Measurements from ENCODE around the gene AREL1.
A peak's percentile ranks its signal among the peaks of the same experiment; 100 is the strongest.
"Not testable (repeated sequence)": the region's sequence is repeated elsewhere in the genome, so short reads cannot be mapped to it uniquely, and the experiment has no call there.

AREL1 gene

GRCh38 chr14:74712499-74713394, at the start of gene AREL1, which contains the start of gene FCF1:
AREL1 (minus strand) TSS chr14:74713080; CDS start chr14:74685615, 27,465 bp downstream.
FCF1 (plus strand) TSS chr14:74713144; CDS start chr14:74713198, 54 bp downstream.
- peak; percentile 89 for DNase-seq (ENCODE audit: low spot score)

- not testable (repeated sequence) for DNase-seq (ENCODE audit: low spot score)
Measured at GRCh38 chr14:74758505-74758904, 45.6 kb upstream of the AREL1 start.

GRCh38 chr14:74756326-74756725, 43.4 kb upstream of the AREL1 start:
- DNase-seq (ENCODE audit: low spot score) = no peak

GRCh38 chr14:74754899-74755298, 42.0 kb upstream of the AREL1 start:
- no peak for DNase-seq (ENCODE audit: low spot score)

- DNase-seq (ENCODE audit: low spot score) = no peak
Measured at GRCh38 chr14:74754157-74754556, 41.3 kb upstream of the AREL1 start.

GRCh38 chr14:74747237-74747636, 34.4 kb upstream of the AREL1 start:
- DNase-seq (ENCODE audit: low spot score) = no peak

GRCh38 chr14:74739293-74740030, 26.6 kb upstream of the AREL1 start:
- no peak for DNase-seq (ENCODE audit: low spot score)

- DNase-seq (ENCODE audit: low spot score) = no peak
Measured at GRCh38 chr14:74737753-74738325, 25.0 kb upstream of the AREL1 start.

GRCh38 chr14:74735125-74735524, 22.2 kb upstream of the AREL1 start:
- DNase-seq (ENCODE audit: low spot score) = no peak

- DNase-seq (ENCODE audit: low spot score) = no peak
Measured at GRCh38 chr14:74733221-74733620, 20.3 kb upstream of the AREL1 start.

GRCh38 chr14:74732387-74732786, 19.5 kb upstream of the AREL1 start:
- DNase-seq (ENCODE audit: low spot score) = no peak

- no peak for DNase-seq (ENCODE audit: low spot score)
Measured at GRCh38 chr14:74723134-74723533, 10.3 kb upstream of the AREL1 start.

GRCh38 chr14:74720526-74720925, 7.6 kb upstream of the AREL1 start:
- no peak for DNase-seq (ENCODE audit: low spot score)

- DNase-seq (ENCODE audit: low spot score) = no peak
Measured at GRCh38 chr14:74713395-74713735, 485 bp upstream of the AREL1 start.

- DNase-seq (ENCODE audit: low spot score) = no peak
Measured at GRCh38 chr14:74711651-74712050, 1.2 kb downstream of the AREL1 start.

GRCh38 chr14:74710480-74710879, 2.4 kb downstream of the AREL1 start:
- no peak for DNase-seq (ENCODE audit: low spot score)

GRCh38 chr14:74705613-74706500, 7.0 kb downstream of the AREL1 start:
- DNase-seq (ENCODE audit: low spot score) = no peak

- no peak for DNase-seq (ENCODE audit: low spot score)
Measured at GRCh38 chr14:74704656-74705055, 8.2 kb downstream of the AREL1 start.

- no peak for DNase-seq (ENCODE audit: low spot score)
Measured at GRCh38 chr14:74703043-74703442, 9.8 kb downstream of the AREL1 start.

- no peak for DNase-seq (ENCODE audit: low spot score)
Measured at GRCh38 chr14:74702293-74702692, 10.6 kb downstream of the AREL1 start.

- DNase-seq (ENCODE audit: low spot score) = no peak
Measured at GRCh38 chr14:74698465-74698864, 14.4 kb downstream of the AREL1 start.

- no peak for DNase-seq (ENCODE audit: low spot score)
Measured at GRCh38 chr14:74697976-74698375, 14.9 kb downstream of the AREL1 start.
